ENCODE results near the gene GABBR2.
A peak's percentile ranks its signal among the peaks of the same experiment; 100 is the strongest.
"Not testable (repeated sequence)": the region's sequence is repeated elsewhere in the genome, so short reads cannot be mapped to it uniquely, and the experiment has no call there.

The GABBR2 gene

GRCh38 chr9:98281281-98281680 lies 427.5 kb downstream of the GABBR2 start:
- Mint-ChIP-seq H3K4me1 (no peaks in the 10 kb centered on the region), H3K4me3 (no peak overlapping the region), H3K9me3 (no peaks in the 10 kb centered on the region), H3K36me3 (no peaks in the 10 kb centered on the region), H3K27ac (no peak overlapping the region), H3K27me3 (peaks cover 9% of the 10 kb centered on the region)
- no peak for ATAC-seq

GRCh38 chr9:98280574-98280973 lies 428.2 kb downstream of the GABBR2 start:
- ATAC-seq: no peak
- H3K4me1 Mint-ChIP-seq: no peaks in the 10 kb centered on the region
- peaks cover 9% of the 10 kb centered on the region for H3K27me3 Mint-ChIP-seq
- no peak overlapping the region for H3K27ac Mint-ChIP-seq
- no peaks in the 10 kb centered on the region for H3K36me3 Mint-ChIP-seq
- no peak overlapping the region for H3K4me3 Mint-ChIP-seq
- H3K9me3 Mint-ChIP-seq: no peaks in the 10 kb centered on the region

GRCh38 chr9:98280162-98280561 lies 428.6 kb downstream of the GABBR2 start:
- Mint-ChIP-seq H3K4me3 (no peak overlapping the region), H3K36me3 (no peaks in the 10 kb centered on the region), H3K4me1 (no peaks in the 10 kb centered on the region), H3K27ac (no peak overlapping the region), H3K9me3 (no peaks in the 10 kb centered on the region), H3K27me3 (peaks cover 10% of the 10 kb centered on the region)
- ATAC-seq: no peak

GRCh38 chr9:98276907-98277469 lies 431.7 kb downstream of the GABBR2 start:
- Mint-ChIP-seq H3K27me3 (peaks cover 24% of the 10 kb centered on the region), H3K9me3 (no peaks in the 10 kb centered on the region), H3K36me3 (no peaks in the 10 kb centered on the region), H3K27ac (no peak overlapping the region), H3K4me3 (no peak overlapping the region), H3K4me1 (no peaks in the 10 kb centered on the region)
- ATAC-seq: no peak

- Mint-ChIP-seq H3K9me3 (no peaks in the 10 kb centered on the region), H3K4me3 (no peak overlapping the region), H3K27ac (no peak overlapping the region), H3K27me3 (peaks cover 38% of the 10 kb centered on the region), H3K4me1 (no peaks in the 10 kb centered on the region), H3K36me3 (no peaks in the 10 kb centered on the region)
- ATAC-seq: no peak
Observed at GRCh38 chr9:98275159-98275558, 433.6 kb downstream of the GABBR2 start.

GRCh38 chr9:98272083-98272482 lies 436.7 kb downstream of the GABBR2 start:
- no peak for ATAC-seq
- Mint-ChIP-seq H3K4me1 (no peaks in the 10 kb centered on the region), H3K36me3 (no peaks in the 10 kb centered on the region), H3K27me3 (peaks cover 68% of the 10 kb centered on the region), H3K4me3 (no peak overlapping the region), H3K9me3 (no peaks in the 10 kb centered on the region), H3K27ac (no peak overlapping the region)

GRCh38 chr9:98271479-98271878 lies 437.3 kb downstream of the GABBR2 start:
- no peaks in the 10 kb centered on the region for H3K4me1 Mint-ChIP-seq
- H3K27me3 Mint-ChIP-seq: peaks cover 71% of the 10 kb centered on the region
- no peaks in the 10 kb centered on the region for H3K36me3 Mint-ChIP-seq
- no peak overlapping the region for H3K27ac Mint-ChIP-seq
- ATAC-seq: no peak
- no peaks in the 10 kb centered on the region for H3K9me3 Mint-ChIP-seq
- H3K4me3 Mint-ChIP-seq: no peak overlapping the region

- H3K27ac Mint-ChIP-seq, ATAC-seq, H3K4me1 Mint-ChIP-seq, H3K9me3 Mint-ChIP-seq, H3K36me3 Mint-ChIP-seq, H3K4me3 Mint-ChIP-seq: not testable (repeated sequence)
- peaks cover 71% of the 10 kb centered on the region for H3K27me3 Mint-ChIP-seq
Observed at GRCh38 chr9:98270284-98270683, 438.5 kb downstream of the GABBR2 start.

- not testable (repeated sequence) for H3K9me3 Mint-ChIP-seq, H3K36me3 Mint-ChIP-seq, H3K4me1 Mint-ChIP-seq, H3K27ac Mint-ChIP-seq, ATAC-seq, H3K4me3 Mint-ChIP-seq
- H3K27me3 Mint-ChIP-seq: peaks cover 65% of the 10 kb centered on the region
Observed at GRCh38 chr9:98269652-98270051, 439.1 kb downstream of the GABBR2 start.

GRCh38 chr9:98267556-98267955 lies 441.2 kb downstream of the GABBR2 start:
- H3K36me3 Mint-ChIP-seq, ATAC-seq, H3K4me1 Mint-ChIP-seq, H3K4me3 Mint-ChIP-seq, H3K27ac Mint-ChIP-seq, H3K9me3 Mint-ChIP-seq: not testable (repeated sequence)
- peaks cover 48% of the 10 kb centered on the region for H3K27me3 Mint-ChIP-seq

- Mint-ChIP-seq H3K9me3 (no peaks in the 10 kb centered on the region), H3K27me3 (peaks cover 27% of the 10 kb centered on the region), H3K4me1 (no peaks in the 10 kb centered on the region), H3K27ac (no peak overlapping the region), H3K36me3 (no peaks in the 10 kb centered on the region), H3K4me3 (no peak overlapping the region)
- ATAC-seq: no peak
Observed at GRCh38 chr9:98264516-98264915, 444.2 kb downstream of the GABBR2 start.

- Mint-ChIP-seq H3K9me3 (no peaks in the 10 kb centered on the region), H3K36me3 (no peaks in the 10 kb centered on the region), H3K27ac (no peak overlapping the region), H3K4me3 (no peak overlapping the region), H3K4me1 (no peaks in the 10 kb centered on the region), H3K27me3 (peaks cover 19% of the 10 kb centered on the region)
- ATAC-seq: peak; percentile 91
Observed at GRCh38 chr9:98263482-98264357, 445.0 kb downstream of the GABBR2 start.

- Mint-ChIP-seq H3K4me3 (no peak overlapping the region), H3K4me1 (no peaks in the 10 kb centered on the region), H3K27ac (no peak overlapping the region), H3K9me3 (no peaks in the 10 kb centered on the region), H3K27me3 (peaks cover 13% of the 10 kb centered on the region), H3K36me3 (no peaks in the 10 kb centered on the region)
- ATAC-seq: no peak
Observed at GRCh38 chr9:98263080-98263479, 445.7 kb downstream of the GABBR2 start.

GRCh38 chr9:98262056-98262455 lies 446.7 kb downstream of the GABBR2 start:
- Mint-ChIP-seq H3K27ac (no peak overlapping the region), H3K9me3 (no peaks in the 10 kb centered on the region), H3K36me3 (no peaks in the 10 kb centered on the region), H3K4me1 (no peaks in the 10 kb centered on the region), H3K4me3 (no peak overlapping the region), H3K27me3 (peaks cover 2% of the 10 kb centered on the region)
- no peak for ATAC-seq

GRCh38 chr9:98260635-98261034 lies 448.1 kb downstream of the GABBR2 start:
- Mint-ChIP-seq H3K27me3 (no peaks in the 10 kb centered on the region), H3K27ac (no peak overlapping the region), H3K36me3 (no peaks in the 10 kb centered on the region), H3K9me3 (no peaks in the 10 kb centered on the region), H3K4me3 (no peak overlapping the region), H3K4me1 (peaks cover 7% of the 10 kb centered on the region)
- no peak for ATAC-seq

GRCh38 chr9:98259791-98260190 lies 448.9 kb downstream of the GABBR2 start:
- Mint-ChIP-seq H3K27me3 (no peaks in the 10 kb centered on the region), H3K36me3 (no peaks in the 10 kb centered on the region), H3K4me1 (peaks cover 7% of the 10 kb centered on the region), H3K27ac (no peak overlapping the region), H3K9me3 (no peaks in the 10 kb centered on the region), H3K4me3 (no peak overlapping the region)
- no peak for ATAC-seq

Measured in stimulated activated memory B cell treated with anti-CD40 and anti-IgM and Interleukin-4, amounts not matched to agents 10 μg/mL and 1 μg/mL and 100 μg/mL, for 72 hours (primary cell).